Fibroblast of villous mesenchyme (primary cell): ENCODE data around the gene FLNB. TPM values are rescaled to one million over a fixed set of nuclear protein-coding genes. Genes with fewer than 3 reads are reported as not detected.

ENCODE experiments used
- DNase-seq: peaks from one replicate; pipeline ENCODE4 v3.0.0-alpha.2; 2010; ENCODE audit warnings: low read depth
- H3K4me3 ChIP-seq: 2 replicates; pipeline ENCODE4 v1.5.1; 2011; ENCODE audit warnings: low read depth, mild to moderate bottlenecking, low read length
- CTCF ChIP-seq: IDR thresholded peaks from 2 replicates; pipeline ENCODE4 v1.5.1; 2012; ENCODE audit warnings: low read depth, mild to moderate bottlenecking, low read length; ENCODE audit not compliant: insufficient read depth
- total RNA-seq: library from RNA; depleted of rRNA; stranded (reverse); fragments of >200 nt; gene quantifications from 2 replicates; pipeline ENCODE4 v1.2.3, GENCODE V29; 2012

FLNB gene
- total RNA-seq, 1 donor, result 325 TPM

GRCh38 chr3:58184982-58185360, 176.7 kb downstream of the FLNB start:
- DNase-seq, result no peak
- TF ChIP-seq CTCF, result no peak

GRCh38 chr3:58188173-58188564, 179.9 kb downstream of the FLNB start:
- TF ChIP-seq CTCF, result no peak
- H3K4me3 ChIP-seq, result no peak overlapping the region
- DNase-seq, result no peak

More at GRCh38 chr3:58184982-58185360, 176.7 kb downstream of the FLNB start:
- H3K4me3 ChIP-seq, result no peak overlapping the region

GRCh38 chr3:58188921-58189451, 180.8 kb downstream of the FLNB start:
- no peak for TF ChIP-seq CTCF
- DNase-seq, result no peak
- H3K4me3 ChIP-seq, result no peak overlapping the region

- no peak for TF ChIP-seq CTCF
- no peak for DNase-seq
- H3K4me3 ChIP-seq, result no peak overlapping the region
Observed at GRCh38 chr3:58189691-58190090, 181.5 kb downstream of the FLNB start.

- H3K4me3 ChIP-seq, result no peak overlapping the region
- no peak for TF ChIP-seq CTCF
- DNase-seq, result no peak
Observed at GRCh38 chr3:58190291-58190690, 182.1 kb downstream of the FLNB start.

- DNase-seq, result no peak
- no peak overlapping the region for H3K4me3 ChIP-seq
- no peak for TF ChIP-seq CTCF
Observed at GRCh38 chr3:58190882-58191281, 182.7 kb downstream of the FLNB start.

GRCh38 chr3:58191361-58191991, 183.3 kb downstream of the FLNB start:
- no peak for TF ChIP-seq CTCF
- no peak for DNase-seq
- no peak overlapping the region for H3K4me3 ChIP-seq
